Activated CD8-positive, alpha-beta T cell treated with anti-CD3 and anti-CD28 coated beads for 36 hours (primary cell): ENCODE results near the gene DGCR6L. TPM values are rescaled to one million over a fixed set of nuclear protein-coding genes. Genes with fewer than 3 reads are reported as not detected.
"Not testable (repeated sequence)": the region's sequence is repeated elsewhere in the genome, so short reads cannot be mapped to it uniquely, and the experiment has no call there.

Source experiments
- ATAC-seq: fragments of 200-7000 bp; cut with Tn5 transposase; one replicate; pipeline ENCODE4 v1.10.0; 2021; ENCODE audit warnings: mild to moderate bottlenecking, moderate library complexity
- CTCF ChIA-PET: fragments of 350-600 bp; sonication (Branson Sonifier 250); formaldehyde crosslinking; loops from one replicate; lab custom pipeline; 2021; ENCODE audit warnings: antibody characterized with exemption; lab: Charles Lee
- POLR2A ChIA-PET: fragments of 350-600 bp; sonication (Branson Sonifier 250); formaldehyde crosslinking; loops from one replicate; lab custom pipeline; 2021; ENCODE audit warnings: antibody characterized with exemption; lab: Charles Lee
- DNase-seq: peaks from one replicate; pipeline ENCODE4 v3.0.0-alpha.2; 2020
- H3K27ac Mint-ChIP-seq: one replicate; pipeline ENCODE4 v1.8.0; 2021; ENCODE audit warnings: mild to moderate bottlenecking, mixed read lengths
- H3K27me3 Mint-ChIP-seq: one replicate; pipeline ENCODE4 v1.8.0; 2021; ENCODE audit warnings: mixed read lengths
- H3K36me3 Mint-ChIP-seq: one replicate; pipeline ENCODE4 v1.8.0; 2021; ENCODE audit warnings: low read depth, mixed read lengths
- H3K4me1 Mint-ChIP-seq: one replicate; pipeline ENCODE4 v1.8.0; 2021; ENCODE audit warnings: low read depth, mixed read lengths
- H3K4me3 Mint-ChIP-seq: one replicate; pipeline ENCODE4 v1.8.0; 2021; ENCODE audit warnings: mild to moderate bottlenecking, moderate library complexity, mixed read lengths
- H3K9me3 Mint-ChIP-seq: one replicate; pipeline ENCODE4 v1.8.0; 2021; ENCODE audit warnings: mixed read lengths
- intact Hi-C: fragments of 100-400 bp; cut with micrococcal nuclease; formaldehyde crosslinking; loops from one replicate; pipeline ENCODE4 v1.10.0; 2022
- total RNA-seq, 2 experiments: library from RNA; stranded (reverse); gene quantifications; one replicate each; pipeline ENCODE4 v1.2.3, GENCODE V29; 2021
- TF ChIP-seq, protein P1 (sequence below): fragments of 200-600 bp; IDR thresholded peaks from one replicate; pipeline ENCODE4 v1.8.0; 2022; ENCODE audit warnings: antibody characterized with exemption, mild to moderate bottlenecking

DGCR6L gene
- total RNA-seq, 2 experiments from 2014 or later = 30.7 to 32.0 TPM

DNA sequence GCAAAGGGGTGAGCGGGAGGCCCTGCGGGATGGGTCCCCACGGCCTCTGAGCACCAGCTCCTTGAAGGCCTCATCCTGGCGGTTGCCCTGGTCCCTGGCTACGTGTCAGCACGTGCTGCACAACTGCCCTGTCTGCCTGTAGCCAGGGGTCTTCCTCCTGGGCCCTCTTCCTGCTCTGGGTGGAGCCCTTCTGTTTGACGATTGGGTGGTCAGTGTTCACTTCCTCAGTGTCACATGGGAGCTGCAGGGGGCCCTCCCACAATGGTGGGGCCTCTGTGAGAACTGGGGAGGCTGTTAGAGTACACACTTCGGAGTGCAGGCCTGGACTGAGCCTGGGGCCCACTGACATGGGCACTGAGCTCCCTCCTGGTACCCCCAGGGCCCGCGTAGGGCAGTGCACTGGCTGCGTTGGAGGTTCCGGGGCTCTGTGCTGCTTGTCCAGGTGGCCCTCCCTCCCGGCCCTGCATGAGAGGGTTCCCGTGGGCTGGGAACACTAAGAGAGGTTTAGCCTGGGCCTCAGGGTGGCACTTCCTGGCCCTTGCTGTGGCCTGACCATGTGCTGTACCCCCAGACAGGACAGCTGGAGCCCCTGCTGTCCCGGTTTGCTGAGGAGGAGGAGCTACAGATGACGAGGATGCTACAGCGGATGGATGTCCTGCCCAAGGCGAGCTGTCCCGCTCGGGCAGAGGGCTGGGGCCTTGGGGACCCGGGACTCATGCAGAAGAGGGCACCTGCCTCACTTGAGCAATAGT, 13.8 kb downstream of the DGCR6L start:
- no peak for DNase-seq
- Mint-ChIP-seq H3K27ac (no peak overlapping the region), H3K4me3 (no peak overlapping the region), H3K36me3 (no peaks in the 10 kb centered on the region), H3K4me1 (peaks cover 2% of the 10 kb centered on the region), H3K27me3 (peaks cover 5% of the 10 kb centered on the region), H3K9me3 (no peaks in the 10 kb centered on the region)
- ChIA-PET POLR2A (interaction anchor here (1.8 kb wide), 1 partner anchor 14 kb away, joined by 4 read pairs; the partner anchor contains the start of gene DGCR6L), CTCF (no interaction called here)
- peak; percentile 63 for ATAC-seq
- TF ChIP-seq, protein P1, sequence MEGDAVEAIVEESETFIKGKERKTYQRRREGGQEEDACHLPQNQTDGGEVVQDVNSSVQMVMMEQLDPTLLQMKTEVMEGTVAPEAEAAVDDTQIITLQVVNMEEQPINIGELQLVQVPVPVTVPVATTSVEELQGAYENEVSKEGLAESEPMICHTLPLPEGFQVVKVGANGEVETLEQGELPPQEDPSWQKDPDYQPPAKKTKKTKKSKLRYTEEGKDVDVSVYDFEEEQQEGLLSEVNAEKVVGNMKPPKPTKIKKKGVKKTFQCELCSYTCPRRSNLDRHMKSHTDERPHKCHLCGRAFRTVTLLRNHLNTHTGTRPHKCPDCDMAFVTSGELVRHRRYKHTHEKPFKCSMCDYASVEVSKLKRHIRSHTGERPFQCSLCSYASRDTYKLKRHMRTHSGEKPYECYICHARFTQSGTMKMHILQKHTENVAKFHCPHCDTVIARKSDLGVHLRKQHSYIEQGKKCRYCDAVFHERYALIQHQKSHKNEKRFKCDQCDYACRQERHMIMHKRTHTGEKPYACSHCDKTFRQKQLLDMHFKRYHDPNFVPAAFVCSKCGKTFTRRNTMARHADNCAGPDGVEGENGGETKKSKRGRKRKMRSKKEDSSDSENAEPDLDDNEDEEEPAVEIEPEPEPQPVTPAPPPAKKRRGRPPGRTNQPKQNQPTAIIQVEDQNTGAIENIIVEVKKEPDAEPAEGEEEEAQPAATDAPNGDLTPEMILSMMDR = no peak
- intact Hi-C loops = no loop called here

DNA sequence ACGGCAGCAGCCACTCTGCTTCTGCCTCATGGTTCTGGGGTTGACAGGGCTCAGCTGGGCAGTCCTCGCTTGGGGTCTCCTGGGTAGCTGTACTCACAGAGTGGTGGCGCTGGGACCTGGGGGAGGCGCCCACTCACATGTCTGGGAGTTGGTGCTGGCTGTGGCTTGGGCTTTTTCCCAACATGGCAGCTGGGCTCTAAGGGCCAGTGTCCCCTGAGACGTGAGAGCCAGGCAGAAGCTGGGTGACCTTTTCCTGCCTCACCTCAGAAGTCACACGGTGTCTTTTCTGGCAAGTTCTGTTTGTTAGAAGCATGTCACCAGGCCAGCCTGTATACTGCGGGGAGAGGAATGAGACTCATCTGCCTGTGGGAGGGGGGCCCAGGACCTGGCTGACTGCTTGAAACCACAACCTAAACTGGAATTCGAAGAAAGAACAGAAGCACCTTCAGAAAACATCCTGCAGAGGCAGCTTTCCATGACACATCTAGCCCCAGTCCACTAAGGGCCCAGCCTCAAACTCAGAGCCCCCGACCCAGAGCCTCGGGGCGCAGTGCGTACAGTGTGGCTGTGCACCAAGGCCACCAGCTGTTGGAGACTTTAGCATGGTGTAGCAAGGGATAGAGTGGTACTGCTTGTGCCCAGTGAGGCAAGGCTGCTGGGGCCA, 14.5 kb downstream of the DGCR6L start:
- H3K36me3 Mint-ChIP-seq, H3K27ac Mint-ChIP-seq, H3K4me3 Mint-ChIP-seq, intact Hi-C loops, CTCF ChIA-PET, H3K4me1 Mint-ChIP-seq, H3K9me3 Mint-ChIP-seq: not testable (repeated sequence)
- peak; percentile 60 for ATAC-seq
- POLR2A ChIA-PET = interaction anchor here (1.8 kb wide), 1 partner anchor 14 kb away, joined by 4 read pairs; the partner anchor contains the start of gene DGCR6L
- DNase-seq = peak; percentile 38
- H3K27me3 Mint-ChIP-seq = peaks cover 12% of the 10 kb centered on the region

DNA sequence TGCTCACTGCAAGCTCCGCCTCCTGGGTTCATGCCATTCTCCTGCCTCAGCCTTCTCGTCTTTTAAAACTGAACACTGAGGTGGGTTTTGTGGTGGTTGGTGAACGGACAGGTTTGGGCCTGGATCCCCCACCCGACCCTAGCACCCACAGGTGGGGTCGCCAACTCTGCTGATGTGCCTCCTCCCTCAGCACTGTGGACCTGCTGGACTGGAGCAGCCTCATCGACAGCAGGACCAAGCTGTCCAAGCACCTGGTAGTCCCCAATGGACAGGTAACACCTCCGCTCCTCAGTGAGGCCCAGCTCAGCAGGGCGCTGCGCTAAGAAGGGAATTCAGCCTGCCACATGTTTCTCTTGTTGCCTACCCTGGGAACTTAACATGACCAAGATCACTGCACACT, 15.2 kb downstream of the DGCR6L start:
- Mint-ChIP-seq H3K9me3 (no peaks in the 10 kb centered on the region), H3K4me3 (no peak overlapping the region), H3K4me1 (peaks cover 2% of the 10 kb centered on the region), H3K27me3 (peaks cover 12% of the 10 kb centered on the region), H3K36me3 (no peaks in the 10 kb centered on the region), H3K27ac (no peak overlapping the region)
- CTCF ChIA-PET = no interaction called here
- intact Hi-C loops = no loop called here
- TF ChIP-seq, protein P1 = no peak
- POLR2A ChIA-PET = no interaction called here
- DNase-seq = no peak
- no peak for ATAC-seq

DNA sequence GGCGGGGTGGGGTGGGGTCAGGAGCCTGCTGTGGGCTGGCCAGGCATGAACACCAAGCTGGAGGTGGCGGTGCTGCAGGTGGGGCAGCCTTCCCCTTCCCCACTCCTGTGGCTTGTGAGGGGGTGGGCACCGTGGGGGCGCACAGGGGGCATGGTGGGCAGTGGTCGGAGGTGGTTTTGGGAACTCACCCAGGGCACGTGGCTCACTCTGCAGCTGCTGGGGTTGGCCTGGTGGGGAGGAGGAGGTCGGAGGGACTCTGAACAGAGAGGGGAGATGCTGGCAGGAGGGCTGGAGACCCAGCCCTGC, 16.7 kb downstream of the DGCR6L start:
- POLR2A ChIA-PET, intact Hi-C loops, H3K27ac Mint-ChIP-seq, H3K36me3 Mint-ChIP-seq, CTCF ChIA-PET, H3K4me1 Mint-ChIP-seq, DNase-seq, H3K4me3 Mint-ChIP-seq, ATAC-seq, H3K9me3 Mint-ChIP-seq: not testable (repeated sequence)
- H3K27me3 Mint-ChIP-seq = peaks cover 12% of the 10 kb centered on the region

DNA sequence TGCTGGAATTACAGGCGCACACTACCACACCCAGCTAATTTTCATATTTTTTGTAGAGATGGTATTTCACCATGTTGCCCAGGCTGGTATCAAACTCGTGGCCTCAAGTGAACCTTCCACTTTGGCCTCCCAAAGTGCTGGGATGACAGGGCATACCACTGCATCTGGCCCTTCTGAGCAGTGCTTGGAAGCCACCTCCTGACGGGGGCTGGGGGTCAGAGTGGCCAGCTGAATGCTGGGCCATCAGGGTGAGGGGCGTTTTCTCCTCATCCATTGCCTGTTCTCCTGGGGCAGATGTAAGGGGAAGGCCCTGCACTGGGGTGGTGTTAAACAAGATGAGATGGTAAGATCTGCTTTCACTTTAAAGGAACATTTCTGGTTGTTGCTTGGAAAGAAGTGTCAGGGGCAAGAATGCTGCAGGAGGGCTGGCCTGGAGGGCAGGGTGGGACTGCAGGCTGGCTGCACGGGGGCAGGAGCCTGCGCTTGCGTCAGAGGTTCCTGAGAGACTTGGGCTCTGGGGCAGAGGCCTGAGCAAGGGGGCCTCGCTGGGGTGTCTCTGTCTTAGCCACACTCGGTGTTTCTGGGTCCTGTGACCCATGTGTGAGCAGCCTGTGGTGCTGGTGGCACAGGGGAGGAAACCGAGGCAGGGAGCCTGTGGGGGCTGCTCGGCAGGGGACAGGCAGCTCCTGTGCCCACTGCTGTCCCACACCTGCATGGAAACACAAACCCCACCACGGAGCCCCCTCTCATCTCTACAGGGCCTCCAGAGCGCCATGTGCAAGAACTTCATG, 17.2 kb downstream of the DGCR6L start:
- TF ChIP-seq, protein P1 = no peak
- Mint-ChIP-seq H3K36me3 (no peaks in the 10 kb centered on the region), H3K27me3 (peaks cover 12% of the 10 kb centered on the region), H3K4me3 (no peak overlapping the region), H3K4me1 (peaks cover 2% of the 10 kb centered on the region), H3K27ac (no peak overlapping the region), H3K9me3 (no peaks in the 10 kb centered on the region)
- ATAC-seq (no peak), DNase-seq (no peak)
- intact Hi-C loops = no loop called here
- CTCF ChIA-PET = interaction anchor here (1.4 kb wide), 1 partner anchor 20 kb away, joined by 3 read pairs; no protein-coding TSS in a partner anchor
- POLR2A ChIA-PET = no interaction called here
